ENCODE data around the gene ZBTB12. TPM values are rescaled to one million over a fixed set of nuclear protein-coding genes. Genes with fewer than 3 reads are reported as not detected.

ZBTB12 gene
- total and polyA plus RNA-seq, 2 of the 8 experiments (the other 6 are each of a cell fraction or from before 2014, with no cell fraction given) = 20.7 to 40.8 TPM

DNA sequence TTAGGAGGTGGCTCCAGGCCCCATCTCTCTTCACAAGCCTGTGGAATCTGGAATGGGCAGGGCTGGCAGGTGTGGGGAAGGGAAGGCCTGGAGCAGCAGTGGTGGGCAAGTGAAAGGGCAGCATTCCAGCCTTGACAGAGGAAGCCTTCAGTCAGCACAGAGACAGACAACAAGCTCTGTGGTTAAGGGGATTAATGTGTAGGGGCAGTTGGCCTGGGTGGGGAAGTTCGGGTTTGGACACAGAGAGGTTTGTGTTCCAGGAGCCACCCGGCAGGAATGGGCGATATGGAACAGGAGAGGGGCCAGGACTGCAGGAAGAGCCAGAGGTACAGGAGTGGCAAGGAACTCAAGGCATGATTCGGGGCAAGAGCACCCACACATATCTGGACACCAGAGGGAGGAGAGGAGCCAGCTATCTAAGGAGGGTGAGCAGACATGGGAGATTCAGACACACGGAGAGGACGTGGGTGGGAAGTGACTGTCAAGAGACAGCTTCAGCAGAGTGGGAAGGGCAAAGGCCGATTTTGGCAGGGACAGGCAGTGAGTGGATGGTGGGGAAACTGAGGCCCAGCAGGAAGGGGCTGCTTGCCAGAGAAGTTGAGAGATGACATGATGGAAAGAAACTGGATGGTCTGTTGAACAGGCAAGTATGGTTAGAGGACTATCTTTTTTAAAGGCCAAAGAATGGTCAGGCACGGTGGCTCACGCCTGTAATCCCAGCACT is 20.6 kb downstream of the ZBTB12 start (continued):
- TF ChIP-seq SRF (IDR thresholded peaks at IDR 0.05; ENCODE audit: low read depth, low read length) = no peak
- TF ChIP-seq TAF1 (IDR thresholded peaks at IDR 0.05; ENCODE audit: low read depth, low read length) = no peak
- no peak for TF ChIP-seq SIX5 (IDR thresholded peaks at IDR 0.05; ENCODE audit: low read depth, low read length)
- TF ChIP-seq HDAC6 (IDR thresholded peaks at IDR 0.05; ENCODE audit: low read depth, low read length) = no peak
- TF ChIP-seq ZNF274 (IDR thresholded peaks at IDR 0.05; ENCODE audit: borderline replicate concordance, extremely low read depth, low read length) = no peak
